HL-60 (cell line): ENCODE results near the gene B4GALNT4.

ENCODE experiments used
- DNase-seq, 2 experiments: peaks; one replicate each; pipeline ENCODE4 v3.0.0-alpha.2; 2010 to 2020; ENCODE audit warnings: low read depth in 1 of 2, low spot score in 1 of 2
- H3K27ac ChIP-seq: fragments of 250-450 bp; sonication (Bioruptor Pico); replicated peaks from 2 replicates; pipeline ENCODE4 v1.5.1; 2020; ENCODE audit warnings: mild to moderate bottlenecking, moderate library complexity
- H3K27me3 ChIP-seq: fragments of 250-450 bp; sonication (Bioruptor Pico); 2 replicates; pipeline ENCODE4 v1.5.1; 2021; ENCODE audit warnings: mild to moderate bottlenecking, moderate library complexity; ENCODE audit not compliant: insufficient read depth, poor library complexity, severe bottlenecking
- H3K4me3 ChIP-seq: replicated peaks from 2 replicates; pipeline ENCODE4 v1.5.1; 2011; ENCODE audit warnings: mild to moderate bottlenecking, control low read depth, low read length; ENCODE audit not compliant: insufficient read depth
- GABPA ChIP-seq: IDR thresholded peaks from 2 replicates; pipeline ENCODE4 v1.6.1; 2012; ENCODE audit warnings: low read depth
- POLR2AphosphoS5 ChIP-seq: IDR thresholded peaks from 2 replicates; pipeline ENCODE4 v1.6.1; 2012; ENCODE audit warnings: low read depth
- SPI1 ChIP-seq: IDR thresholded peaks from 2 replicates; pipeline ENCODE4 v1.6.1; 2012; ENCODE audit warnings: low read depth, mild to moderate bottlenecking, borderline replicate concordance
- TF ChIP-seq, protein P1 (sequence below): IDR thresholded peaks from one replicate; pipeline ENCODE4 v1.5.1; 2011; ENCODE audit warnings: low read length, control low read depth, inconsistent platforms; ENCODE audit not compliant: insufficient read depth
- TF ChIP-seq, protein P2 (sequence below): IDR thresholded peaks from 2 replicates; pipeline ENCODE4 v1.6.1; 2012; ENCODE audit warnings: low read depth; ENCODE audit not compliant: insufficient replicate concordance

B4GALNT4 gene

DNA sequence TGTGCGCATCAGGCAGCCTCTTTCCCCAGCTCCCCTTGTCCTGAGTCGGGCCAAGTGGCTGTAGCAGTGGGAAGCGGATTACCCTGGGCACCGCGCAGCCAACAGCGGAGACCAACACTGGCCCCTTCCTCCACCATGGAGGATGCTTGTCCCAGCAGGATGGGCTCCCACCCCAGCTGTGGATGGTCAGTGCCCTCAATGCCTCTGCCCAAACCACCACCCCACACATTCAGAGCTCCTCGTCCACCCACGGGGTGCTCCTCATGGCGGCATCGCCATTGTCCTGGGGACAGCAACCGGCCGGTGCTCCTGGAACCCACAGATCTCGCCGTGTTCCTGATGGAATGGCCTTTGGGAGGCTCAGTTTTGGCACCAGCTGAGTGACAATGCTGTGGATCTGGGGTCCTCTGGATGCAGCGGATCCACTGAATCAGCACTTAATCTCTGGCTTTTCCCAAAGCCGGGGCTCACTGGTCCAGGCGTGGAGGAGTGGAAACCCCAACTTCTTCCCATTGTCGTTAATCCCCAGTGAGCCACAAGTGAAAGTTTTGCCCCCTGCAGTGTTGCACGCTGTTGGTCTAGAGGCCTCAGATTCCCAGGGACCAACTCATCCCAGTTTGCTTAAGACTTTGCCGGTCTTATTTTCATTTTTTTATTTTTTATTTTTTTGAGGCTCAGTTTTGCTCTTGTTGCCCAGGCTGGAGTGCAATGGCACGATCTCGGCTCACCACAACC is 4.1 kb upstream of the B4GALNT4 start:
- H3K4me3 ChIP-seq: no peak overlapping the region
- DNase-seq: no peak
- H3K27ac ChIP-seq: no peak overlapping the region
- H3K27me3 ChIP-seq: peaks cover 26% of the 10 kb centered on the region
- TF ChIP-seq POLR2AphosphoS5 (no peak), GABPA (no peak), SPI1 (no peak)
- TF ChIP-seq, protein P1, sequence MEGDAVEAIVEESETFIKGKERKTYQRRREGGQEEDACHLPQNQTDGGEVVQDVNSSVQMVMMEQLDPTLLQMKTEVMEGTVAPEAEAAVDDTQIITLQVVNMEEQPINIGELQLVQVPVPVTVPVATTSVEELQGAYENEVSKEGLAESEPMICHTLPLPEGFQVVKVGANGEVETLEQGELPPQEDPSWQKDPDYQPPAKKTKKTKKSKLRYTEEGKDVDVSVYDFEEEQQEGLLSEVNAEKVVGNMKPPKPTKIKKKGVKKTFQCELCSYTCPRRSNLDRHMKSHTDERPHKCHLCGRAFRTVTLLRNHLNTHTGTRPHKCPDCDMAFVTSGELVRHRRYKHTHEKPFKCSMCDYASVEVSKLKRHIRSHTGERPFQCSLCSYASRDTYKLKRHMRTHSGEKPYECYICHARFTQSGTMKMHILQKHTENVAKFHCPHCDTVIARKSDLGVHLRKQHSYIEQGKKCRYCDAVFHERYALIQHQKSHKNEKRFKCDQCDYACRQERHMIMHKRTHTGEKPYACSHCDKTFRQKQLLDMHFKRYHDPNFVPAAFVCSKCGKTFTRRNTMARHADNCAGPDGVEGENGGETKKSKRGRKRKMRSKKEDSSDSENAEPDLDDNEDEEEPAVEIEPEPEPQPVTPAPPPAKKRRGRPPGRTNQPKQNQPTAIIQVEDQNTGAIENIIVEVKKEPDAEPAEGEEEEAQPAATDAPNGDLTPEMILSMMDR: no peak
- TF ChIP-seq, protein P2, sequence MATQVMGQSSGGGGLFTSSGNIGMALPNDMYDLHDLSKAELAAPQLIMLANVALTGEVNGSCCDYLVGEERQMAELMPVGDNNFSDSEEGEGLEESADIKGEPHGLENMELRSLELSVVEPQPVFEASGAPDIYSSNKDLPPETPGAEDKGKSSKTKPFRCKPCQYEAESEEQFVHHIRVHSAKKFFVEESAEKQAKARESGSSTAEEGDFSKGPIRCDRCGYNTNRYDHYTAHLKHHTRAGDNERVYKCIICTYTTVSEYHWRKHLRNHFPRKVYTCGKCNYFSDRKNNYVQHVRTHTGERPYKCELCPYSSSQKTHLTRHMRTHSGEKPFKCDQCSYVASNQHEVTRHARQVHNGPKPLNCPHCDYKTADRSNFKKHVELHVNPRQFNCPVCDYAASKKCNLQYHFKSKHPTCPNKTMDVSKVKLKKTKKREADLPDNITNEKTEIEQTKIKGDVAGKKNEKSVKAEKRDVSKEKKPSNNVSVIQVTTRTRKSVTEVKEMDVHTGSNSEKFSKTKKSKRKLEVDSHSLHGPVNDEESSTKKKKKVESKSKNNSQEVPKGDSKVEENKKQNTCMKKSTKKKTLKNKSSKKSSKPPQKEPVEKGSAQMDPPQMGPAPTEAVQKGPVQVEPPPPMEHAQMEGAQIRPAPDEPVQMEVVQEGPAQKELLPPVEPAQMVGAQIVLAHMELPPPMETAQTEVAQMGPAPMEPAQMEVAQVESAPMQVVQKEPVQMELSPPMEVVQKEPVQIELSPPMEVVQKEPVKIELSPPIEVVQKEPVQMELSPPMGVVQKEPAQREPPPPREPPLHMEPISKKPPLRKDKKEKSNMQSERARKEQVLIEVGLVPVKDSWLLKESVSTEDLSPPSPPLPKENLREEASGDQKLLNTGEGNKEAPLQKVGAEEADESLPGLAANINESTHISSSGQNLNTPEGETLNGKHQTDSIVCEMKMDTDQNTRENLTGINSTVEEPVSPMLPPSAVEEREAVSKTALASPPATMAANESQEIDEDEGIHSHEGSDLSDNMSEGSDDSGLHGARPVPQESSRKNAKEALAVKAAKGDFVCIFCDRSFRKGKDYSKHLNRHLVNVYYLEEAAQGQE: no peak

DNA sequence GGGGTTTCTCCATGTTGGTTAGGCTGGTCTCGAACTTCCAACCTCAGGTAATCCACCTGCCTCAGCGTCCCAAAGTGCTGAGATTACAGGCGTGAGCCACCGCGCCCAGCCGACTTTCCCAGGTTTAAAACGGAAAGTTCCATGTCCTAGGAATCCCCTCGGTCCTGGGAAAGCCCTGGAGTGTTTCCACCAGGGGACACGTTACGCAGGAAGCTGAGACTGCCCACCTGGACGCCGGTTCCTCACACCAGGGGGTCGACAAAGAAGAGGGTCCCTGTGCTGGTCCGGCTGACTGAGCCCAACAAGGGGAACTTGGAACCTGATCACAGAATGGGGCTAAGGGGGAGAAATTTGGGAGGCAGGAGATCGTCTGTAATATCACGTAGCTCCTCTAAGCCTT is 3.5 kb upstream of the B4GALNT4 start:
- DNase-seq: no peak
- Histone ChIP-seq H3K27ac (no peak overlapping the region), H3K27me3 (peaks cover 33% of the 10 kb centered on the region), H3K4me3 (no peak overlapping the region)
- TF ChIP-seq, protein P1: no peak
- TF ChIP-seq POLR2AphosphoS5: no peak
- TF ChIP-seq GABPA: no peak
- TF ChIP-seq, protein P2: no peak
- no peak for TF ChIP-seq SPI1

DNA sequence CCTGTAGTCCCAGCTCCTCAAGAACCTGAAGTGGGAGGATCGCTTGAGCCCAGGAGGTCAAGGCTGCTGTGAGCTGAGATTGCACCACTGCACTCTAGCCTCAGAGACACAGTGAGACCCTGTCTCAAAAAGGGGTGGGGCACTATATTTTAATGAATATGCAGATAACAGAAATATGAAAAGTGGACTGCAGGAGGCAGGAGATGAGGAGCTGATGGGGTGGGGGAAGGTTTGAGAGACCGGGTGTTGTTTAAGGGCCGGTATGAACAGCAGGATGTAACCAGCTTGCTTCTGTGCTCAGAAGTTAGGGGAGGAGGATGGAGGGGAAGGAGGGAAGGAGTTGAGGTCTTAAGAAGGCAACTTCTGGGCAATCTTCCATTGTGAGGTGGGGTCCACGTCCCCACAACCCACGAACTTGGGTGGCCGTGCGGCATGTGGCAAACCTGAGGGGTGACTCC is 1.3 kb upstream of the B4GALNT4 start:
- no peak for TF ChIP-seq GABPA
- TF ChIP-seq SPI1: no peak
- TF ChIP-seq, protein P1: no peak
- TF ChIP-seq, protein P2: no peak
- TF ChIP-seq POLR2AphosphoS5: no peak
- no peak overlapping the region for H3K4me3 ChIP-seq
- no peak for DNase-seq
- no peak overlapping the region for H3K27ac ChIP-seq
- peaks cover 46% of the 10 kb centered on the region for H3K27me3 ChIP-seq
